Measurements from ENCODE around the gene ESX1. TPM values are rescaled to one million over a fixed set of nuclear protein-coding genes. Genes with fewer than 3 reads are reported as not detected.

ESX1 gene
- total RNA-seq, 1 experiment from 2014 or later: 2.8 TPM

- TF ChIP-seq POLR2AphosphoS5 (IDR thresholded peaks at IDR 0.05; ENCODE audit: low read depth, low read length) (no peak), REST (IDR thresholded peaks at IDR 0.05; ENCODE audit: insufficient read depth in 1 of 2, low read depth in 2 of 2, low read length in 1 of 2) (no peak)
- no peaks in the 10 kb centered on the region; the same call in 1 of the 2 replicates for H3K27me3 ChIP-seq (ENCODE audit: control insufficient read depth, insufficient read depth, low read length)
- no TSS peak for BruUV-seq (replicated peaks)
- no peak for DNase-seq (ENCODE audit: low read depth, low spot score)
- in situ Hi-C loops (cut with HindIII; ENCODE audit: low pct_unique_long_range_greater_than_20kb, low sequenced_read_pairs) (no loop called here), intact Hi-C loops (cut with micrococcal nuclease; ENCODE audit: unreplicated experiment) (no loop called here)
- no peaks in the 10 kb centered on the region for H3K9me3 ChIP-seq (ENCODE audit: control insufficient read depth, insufficient read depth, low read depth, low read length)
- no peaks in the 10 kb centered on the region for H3K4me1 ChIP-seq (ENCODE audit: control insufficient read depth, insufficient read depth, low read length)
- H3K36me3 ChIP-seq (ENCODE audit: control insufficient read depth, insufficient read depth, low read length): no peaks in the 10 kb centered on the region
- ChIA-PET CTCF (no interaction called here), POLR2A (interaction anchor here (0.7 kb wide), 1 partner anchor 27 kb away, joined by 4 read pairs; no protein-coding TSS in a partner anchor)
- H3K4me3 ChIP-seq (ENCODE audit: low read depth in 2 of 2, low read length in 2 of 2): no peak overlapping the region
- H3K27ac ChIP-seq (ENCODE audit: low read length): no peak overlapping the region
- no peak for ATAC-seq
Measured at GRCh38 chrX:104288961-104289360, 34.2 kb upstream of the ESX1 start.

GRCh38 chrX:104288269-104288668 is 33.5 kb upstream of the ESX1 start:
- intact Hi-C loops (cut with micrococcal nuclease; ENCODE audit: unreplicated experiment): no loop called here
- ATAC-seq (no peak), DNase-seq (ENCODE audit: low read depth, low spot score) (no peak)
- ChIA-PET POLR2A (no interaction called here), CTCF (no interaction called here)
- H3K27ac ChIP-seq (ENCODE audit: low read length): no peak overlapping the region
- no TSS peak for BruUV-seq (replicated peaks)
- H3K27me3 ChIP-seq (ENCODE audit: control insufficient read depth, insufficient read depth, low read length): no peaks in the 10 kb centered on the region; the same call in 1 of the 2 replicates
- in situ Hi-C loops (cut with HindIII; ENCODE audit: low pct_unique_long_range_greater_than_20kb, low sequenced_read_pairs): no loop called here
- H3K9me3 ChIP-seq (ENCODE audit: control insufficient read depth, insufficient read depth, low read depth, low read length): no peaks in the 10 kb centered on the region
- no peaks in the 10 kb centered on the region for H3K4me1 ChIP-seq (ENCODE audit: control insufficient read depth, insufficient read depth, low read length)
- H3K36me3 ChIP-seq (ENCODE audit: control insufficient read depth, insufficient read depth, low read length): no peaks in the 10 kb centered on the region
- no peak overlapping the region for H3K4me3 ChIP-seq (ENCODE audit: low read depth in 2 of 2, low read length in 2 of 2)
- TF ChIP-seq POLR2AphosphoS5 (IDR thresholded peaks at IDR 0.05; ENCODE audit: low read depth, low read length) (no peak), REST (IDR thresholded peaks at IDR 0.05; ENCODE audit: insufficient read depth in 1 of 2, low read depth in 2 of 2, low read length in 1 of 2) (no peak), TCF7L2 (IDR thresholded peaks at IDR 0.05; ENCODE audit: low read depth, low read length) (no peak), SIN3A (IDR thresholded peaks at IDR 0.05; ENCODE audit: borderline replicate concordance, insufficient read depth, low read depth, low read length) (no peak), CTCF (IDR thresholded peaks at IDR 0.05) (no peak)

Data from Panc1 (cell line).